GM12865 (cell line): ENCODE results near the gene C10orf88.

Source experiments
- DNase-seq: peaks from one replicate; pipeline ENCODE4 v3.0.0; 2010; ENCODE audit warnings: low read depth
- H3K4me3 ChIP-seq: 2 replicates; pipeline ENCODE4 v1.5.1; 2011; ENCODE audit warnings: mild to moderate bottlenecking, low read depth, low read length, control low read depth
- TF ChIP-seq, protein P1 (sequence below): IDR thresholded peaks from 2 replicates; pipeline ENCODE4 v1.5.1; 2011; ENCODE audit warnings: low read length, control low read depth, low read depth, inconsistent platforms; ENCODE audit not compliant: insufficient read depth; ENCODE audit errors: missing control alignments

The C10orf88 gene, protein sequence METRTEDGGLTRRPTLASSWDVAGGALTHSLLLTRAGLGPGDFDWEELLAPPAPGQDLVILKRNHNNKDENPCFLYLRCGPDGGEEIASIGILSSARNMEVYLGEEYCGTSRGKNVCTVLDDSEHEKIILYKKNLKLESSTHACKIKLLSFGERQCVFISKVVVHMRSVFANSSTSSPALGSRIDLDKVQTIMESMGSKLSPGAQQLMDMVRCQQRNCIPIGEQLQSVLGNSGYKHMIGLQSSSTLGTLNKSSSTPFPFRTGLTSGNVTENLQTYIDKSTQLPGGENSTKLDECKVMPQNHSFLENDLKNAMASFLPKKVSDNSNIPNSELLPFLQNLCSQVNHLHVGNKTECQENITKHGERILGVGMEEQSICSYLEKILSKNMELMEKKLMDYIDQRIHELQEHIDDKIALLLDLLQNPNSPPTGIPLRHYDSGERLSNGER

DNA sequence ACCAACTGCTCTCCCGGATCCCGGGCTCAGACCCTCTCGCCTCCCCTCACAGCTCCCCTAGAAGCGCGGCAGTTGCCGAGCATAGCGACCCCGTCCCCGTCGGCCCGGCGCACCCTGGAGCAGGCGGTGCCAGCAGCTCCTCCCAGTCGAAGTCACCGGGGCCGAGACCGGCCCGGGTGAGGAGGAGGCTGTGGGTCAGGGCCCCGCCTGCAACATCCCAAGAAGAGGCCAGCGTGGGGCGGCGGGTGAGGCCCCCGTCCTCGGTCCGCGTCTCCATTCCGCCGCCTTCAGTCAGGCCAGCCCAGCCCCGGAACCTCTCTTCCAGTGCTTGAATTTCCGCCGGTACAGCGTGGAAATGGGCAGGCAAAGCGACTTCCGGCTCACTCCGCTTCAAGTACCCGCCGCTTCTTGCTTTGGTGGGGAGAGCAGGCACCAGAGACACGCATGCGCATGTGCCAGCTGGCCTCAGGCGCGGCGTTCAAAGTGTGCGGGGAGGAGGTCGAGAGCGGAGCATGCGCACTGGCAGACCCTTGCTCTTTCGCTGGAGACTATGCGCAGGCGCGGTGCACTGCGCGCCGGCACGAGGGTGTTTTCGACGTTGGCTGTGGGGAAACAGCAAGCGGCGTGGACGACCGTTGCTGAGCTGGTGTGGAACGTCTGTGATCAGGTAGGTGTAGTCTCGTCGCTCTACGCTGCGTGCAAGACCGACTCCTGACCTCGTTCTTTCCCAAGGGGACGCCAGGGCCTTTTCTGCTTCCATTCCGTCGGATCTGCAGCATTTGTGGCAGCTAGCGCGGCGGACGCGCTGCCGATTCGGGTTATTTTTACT lies at the start of gene C10orf88:
C10orf88 (minus strand) TSS at position 326 of the 829 bp plus-strand sequence; CDS start at position 277, 49 bp downstream.
- TF ChIP-seq, protein P1, sequence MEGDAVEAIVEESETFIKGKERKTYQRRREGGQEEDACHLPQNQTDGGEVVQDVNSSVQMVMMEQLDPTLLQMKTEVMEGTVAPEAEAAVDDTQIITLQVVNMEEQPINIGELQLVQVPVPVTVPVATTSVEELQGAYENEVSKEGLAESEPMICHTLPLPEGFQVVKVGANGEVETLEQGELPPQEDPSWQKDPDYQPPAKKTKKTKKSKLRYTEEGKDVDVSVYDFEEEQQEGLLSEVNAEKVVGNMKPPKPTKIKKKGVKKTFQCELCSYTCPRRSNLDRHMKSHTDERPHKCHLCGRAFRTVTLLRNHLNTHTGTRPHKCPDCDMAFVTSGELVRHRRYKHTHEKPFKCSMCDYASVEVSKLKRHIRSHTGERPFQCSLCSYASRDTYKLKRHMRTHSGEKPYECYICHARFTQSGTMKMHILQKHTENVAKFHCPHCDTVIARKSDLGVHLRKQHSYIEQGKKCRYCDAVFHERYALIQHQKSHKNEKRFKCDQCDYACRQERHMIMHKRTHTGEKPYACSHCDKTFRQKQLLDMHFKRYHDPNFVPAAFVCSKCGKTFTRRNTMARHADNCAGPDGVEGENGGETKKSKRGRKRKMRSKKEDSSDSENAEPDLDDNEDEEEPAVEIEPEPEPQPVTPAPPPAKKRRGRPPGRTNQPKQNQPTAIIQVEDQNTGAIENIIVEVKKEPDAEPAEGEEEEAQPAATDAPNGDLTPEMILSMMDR = no peak

DNA sequence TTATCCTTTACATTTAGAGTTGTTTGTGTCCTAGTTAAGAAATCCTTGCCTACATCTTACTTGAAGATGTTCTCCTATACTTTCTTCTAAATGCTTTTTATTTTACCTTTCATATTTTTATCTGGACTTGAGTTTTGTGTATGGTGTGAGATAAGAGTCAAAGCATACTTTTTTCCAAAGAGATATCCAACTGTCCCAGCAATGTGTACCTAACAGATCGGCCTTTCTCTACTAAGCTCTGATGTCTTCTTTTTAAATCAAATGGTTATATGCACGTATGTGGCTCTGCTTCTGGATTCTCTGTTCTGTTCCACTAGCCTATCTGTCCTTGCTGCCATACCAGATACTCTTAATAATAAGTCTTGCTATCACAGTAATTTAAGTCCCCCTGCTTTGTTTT lies 47.3 kb upstream of the C10orf88 start:
- no peak overlapping the region for H3K4me3 ChIP-seq
- DNase-seq = no peak
- TF ChIP-seq, protein P1 = no peak

More for the DNA sequence above, at the start of gene C10orf88:
- peak within 1 kb of the TSS; percentile 77 for H3K4me3 ChIP-seq
- DNase-seq = peak; percentile 100

DNA sequence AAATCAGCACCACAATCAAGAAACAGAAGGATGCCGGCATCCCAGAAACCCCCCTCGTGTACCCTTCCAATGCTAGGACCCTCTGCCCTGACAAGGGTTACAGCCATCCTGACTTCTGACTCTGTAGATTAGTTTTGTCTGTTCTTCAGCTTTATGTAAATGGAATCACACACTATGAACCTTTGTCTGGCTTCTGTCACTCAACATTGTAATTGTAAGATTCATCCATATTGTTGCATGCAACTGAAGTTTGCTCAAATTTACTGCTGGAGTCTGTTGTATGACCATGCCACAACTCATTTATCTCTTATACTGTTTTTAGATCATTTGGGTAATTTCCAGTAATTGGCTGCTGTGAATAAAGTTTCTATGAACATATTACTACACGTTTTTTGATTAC lies 46.1 kb upstream of the C10orf88 start:
- no peak overlapping the region for H3K4me3 ChIP-seq
- no peak for DNase-seq
- TF ChIP-seq, protein P1 = no peak

DNA sequence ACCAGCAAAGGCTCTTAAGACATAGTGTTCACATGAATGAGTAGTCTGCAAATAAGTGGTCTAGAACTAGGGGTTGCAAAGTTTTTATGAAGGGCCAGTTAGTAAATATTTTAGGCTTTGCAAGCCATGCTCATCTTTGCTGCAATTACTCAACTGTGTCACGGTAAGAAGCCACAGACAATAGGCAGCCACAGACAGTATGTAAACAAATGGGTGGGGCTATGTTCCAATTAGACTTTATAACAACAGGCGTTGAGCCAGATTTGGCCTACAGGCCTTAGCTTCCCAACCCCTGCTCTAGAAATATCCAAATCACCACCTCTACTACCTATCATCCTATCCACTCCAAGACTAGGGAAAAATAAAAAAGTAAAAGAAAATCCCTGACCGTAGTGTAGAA lies 45.3 kb upstream of the C10orf88 start:
- no peak overlapping the region for H3K4me3 ChIP-seq
- TF ChIP-seq, protein P1 = no peak
- DNase-seq = peak; percentile 26

DNA sequence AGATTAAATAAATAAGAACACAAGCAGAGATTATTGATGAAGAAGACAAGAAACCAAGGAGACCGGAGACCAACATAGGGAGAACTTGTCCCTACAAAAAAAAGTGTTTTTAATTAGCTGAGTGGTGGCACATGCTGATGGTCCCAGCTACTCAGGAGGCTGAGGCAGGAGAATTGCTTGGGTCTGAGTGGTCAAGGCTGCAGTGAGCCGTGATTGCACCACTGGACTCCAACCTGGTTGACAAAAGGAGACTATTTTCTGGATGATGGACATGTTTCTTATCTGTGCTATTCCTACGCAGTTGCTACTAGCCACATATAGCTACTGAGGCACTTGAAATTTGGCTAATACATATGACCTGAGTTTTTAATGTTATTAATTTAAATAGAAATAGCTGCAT lies 44.9 kb upstream of the C10orf88 start:
- TF ChIP-seq, protein P1 = no peak
- no peak for DNase-seq
- H3K4me3 ChIP-seq = no peak overlapping the region

DNA sequence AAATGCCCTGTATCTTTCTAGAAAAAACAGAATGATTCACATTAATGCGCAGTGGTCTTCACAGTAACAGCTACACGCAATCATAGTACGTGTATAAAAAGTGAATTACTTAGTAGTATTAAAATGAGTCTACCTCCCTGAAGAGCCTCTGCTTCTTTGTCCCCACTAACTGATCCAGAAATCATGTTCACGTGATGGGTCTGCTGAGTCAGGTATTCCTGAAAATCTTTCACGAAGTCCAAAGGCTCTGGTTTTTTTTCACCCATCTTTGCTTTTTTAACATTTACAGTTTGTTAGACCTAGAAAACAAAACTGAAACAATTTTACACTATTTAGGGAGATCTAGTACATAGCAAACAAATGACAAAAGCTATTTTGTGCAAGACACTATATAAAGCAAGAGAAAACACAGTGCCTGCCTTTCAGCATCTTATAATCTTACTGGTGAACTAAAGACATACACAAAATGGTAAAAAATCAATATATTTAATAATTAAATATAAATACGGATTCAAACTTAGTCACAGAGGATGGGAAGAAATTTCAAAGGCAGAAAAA lies 44.4 kb upstream of the C10orf88 start:
- TF ChIP-seq, protein P1 = no peak
- peak overlapping the region; percentile 25 for H3K4me3 ChIP-seq
- DNase-seq = no peak
